Hepatocyte (in vitro differentiated cells): ENCODE data around the gene UTS2B.

ENCODE experiments used
- CTCF ChIP-seq: fragments of 200-600 bp; sonication (generic); IDR thresholded peaks from 2 replicates; pipeline ENCODE4 v1.5.1; 2016; ENCODE audit warnings: antibody characterized with exemption, mild to moderate bottlenecking; ENCODE audit not compliant: poor library complexity
- EZH2 ChIP-seq: fragments of 200-600 bp; sonication (generic); IDR thresholded peaks from 2 replicates; pipeline ENCODE4 v1.6.1; 2016; ENCODE audit warnings: antibody characterized with exemption, mild to moderate bottlenecking, borderline replicate concordance

DNA sequence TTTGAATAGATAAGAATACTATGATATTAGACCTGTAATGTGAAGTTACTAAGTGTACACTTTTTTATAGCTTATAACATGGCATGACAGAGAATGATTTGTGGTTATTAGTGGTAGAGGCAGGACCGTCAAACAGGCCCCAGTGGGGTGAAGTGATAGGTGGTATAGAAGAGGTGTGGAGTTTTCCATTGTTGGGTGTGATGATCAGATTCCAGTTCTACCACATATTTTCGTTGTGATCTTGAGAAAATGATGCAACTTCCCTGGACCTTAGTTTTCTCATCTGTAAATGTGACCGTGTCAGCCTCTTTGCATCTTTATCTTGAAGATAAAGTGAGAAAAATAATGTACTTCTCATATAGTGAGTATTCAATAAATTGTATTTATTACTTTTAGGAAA, 30.3 kb upstream of the UTS2B start:
- TF ChIP-seq CTCF (no peak), EZH2 (no peak)
